SK-N-SH (cell line): ENCODE measurements around the gene MYL12A. TPM values are rescaled to one million over a fixed set of nuclear protein-coding genes. Genes with fewer than 3 reads are reported as not detected.

Experiments
- CTCF ChIA-PET: fragments of 300-600, 350-600 bp; formaldehyde crosslinking; extraction: SDS; loops from one replicate; lab custom pipeline; 2021; lab: Yijun Ruan, JAX
- POLR2A ChIA-PET: fragments of 350-600 bp; sonication (Branson Sonifier 250); formaldehyde crosslinking; extraction: SDS; loops from one replicate; lab custom pipeline; 2020; ENCODE audit warnings: antibody characterized with exemption, inconsistent platforms; lab: Yijun Ruan, JAX
- DNase-seq: peaks from one replicate; pipeline ENCODE4 v3.0.0; 2012
- H2AFZ ChIP-seq: fragments of 200-600 bp; sonication (generic); 2 replicates; pipeline ENCODE4 v1.8.1; 2016; ENCODE audit warnings: antibody characterized with exemption, mild to moderate bottlenecking, low read depth
- H3F3A ChIP-seq: fragments of 200-600 bp; sonication (generic); replicated peaks from 2 replicates; pipeline ENCODE3; 2016; ENCODE audit warnings: antibody characterized with exemption, mild to moderate bottlenecking; ENCODE audit not compliant: insufficient read depth
- H3K27ac ChIP-seq, 2 experiments: fragments of 200-500 bp in 1 of 2; fragments of 200-600 bp in 1 of 2; sonication (Bioruptor generic) in 1 of 2; sonication (generic), shearing (Covaris generic) in 1 of 2; 2 replicates each; pipeline versions ENCODE4 v1.5.1 to v1.6.1; 2014 to 2016; ENCODE audit warnings: low read depth in 2 of 2, inconsistent platforms in 1 of 2, low read length in 1 of 2, mild to moderate bottlenecking in 1 of 2, mixed read lengths in 1 of 2
- H3K27me3 ChIP-seq: fragments of 200-600 bp; sonication (generic), shearing (Covaris generic); 2 replicates; pipeline ENCODE4 v1.6.1; 2016; ENCODE audit warnings: mixed run types; ENCODE audit not compliant: insufficient read depth
- H3K36me3 ChIP-seq, 2 experiments: fragments of 200-500 bp in 1 of 2; fragments of 200-600 bp in 1 of 2; sonication (Bioruptor generic) in 1 of 2; sonication (generic) in 1 of 2; replicated peaks in 1 of 2; 2 replicates each; pipeline versions ENCODE3 to v1.5.1; 2014 to 2016; ENCODE audit warnings: low read length in 1 of 2, mild to moderate bottlenecking in 1 of 2; ENCODE audit not compliant: insufficient read depth in 2 of 2, control insufficient read depth in 1 of 2
- H3K4me1 ChIP-seq, 2 experiments: fragments of 200-500 bp in 1 of 2; fragments of 200-600 bp in 1 of 2; sonication (Bioruptor generic) in 1 of 2; sonication (generic), shearing (Covaris generic) in 1 of 2; 2 replicates each; pipeline versions ENCODE4 v1.5.1 to v1.6.1; 2014 to 2016; ENCODE audit warnings: low read depth in 1 of 2, low read length in 1 of 2, mixed run types in 1 of 2; ENCODE audit not compliant: insufficient read depth in 2 of 2, control insufficient read depth in 1 of 2
- H3K4me2 ChIP-seq: fragments of 200-600 bp; sonication (generic), shearing (Covaris generic); 2 replicates; pipeline ENCODE4 v1.6.1; 2017; ENCODE audit warnings: mixed run types
- H3K4me3 ChIP-seq, 2 experiments: fragments of 200-500 bp in 1 of 2; fragments of 200-600 bp in 1 of 2; sonication (Bioruptor generic) in 1 of 2; sonication (generic), shearing (Covaris generic) in 1 of 2; 2 replicates each; pipeline versions ENCODE4 v1.5.1 to v1.8.1; 2014 to 2016; ENCODE audit warnings: low read depth in 2 of 2, inconsistent platforms in 1 of 2, low read length in 1 of 2, mild to moderate bottlenecking in 1 of 2, mixed read lengths in 1 of 2, moderate library complexity in 1 of 2
- H3K79me2 ChIP-seq: fragments of 200-600 bp; sonication (generic); 2 replicates; pipeline ENCODE4 v1.8.1; 2017; ENCODE audit warnings: mild to moderate bottlenecking; ENCODE audit not compliant: insufficient read depth
- H3K9ac ChIP-seq: fragments of 200-600 bp; sonication (generic); 2 replicates; pipeline ENCODE4 v1.6.1; 2017; ENCODE audit warnings: mixed run types
- H3K9me2 ChIP-seq: fragments of 200-600 bp; sonication (generic); 2 replicates; pipeline ENCODE4 v1.6.1; 2017; ENCODE audit warnings: mixed run types
- H3K9me3 ChIP-seq: fragments of 200-600 bp; sonication (generic); 2 replicates; pipeline ENCODE4 v1.6.1; 2017; ENCODE audit warnings: mixed run types, mild to moderate bottlenecking, moderate library complexity
- H4K20me1 ChIP-seq: fragments of 200-600 bp; sonication (generic); 2 replicates; pipeline ENCODE4 v1.6.1; 2017; ENCODE audit warnings: mild to moderate bottlenecking, mixed run types; ENCODE audit not compliant: insufficient read depth
- CHD2 ChIP-seq: fragments of 150-350 bp; IDR thresholded peaks from 2 replicates; pipeline ENCODE4 v1.6.1; 2018; ENCODE audit warnings: low read length; ENCODE audit not compliant: partially characterized antibody
- EP300 ChIP-seq, 2 experiments: IDR thresholded peaks; 2 replicates each; pipeline versions ENCODE4 v1.4.0 to v1.6.1; 2012; ENCODE audit warnings: borderline replicate concordance in 1 of 2, low read depth in 1 of 2, low read length in 1 of 2
- FOSL2 ChIP-seq: IDR thresholded peaks from 2 replicates; pipeline ENCODE4 v1.4.0; 2012; ENCODE audit warnings: low read depth, mild to moderate bottlenecking, moderate library complexity, borderline replicate concordance
- GABPA ChIP-seq: IDR thresholded peaks from 2 replicates; pipeline ENCODE4 v1.4.0; 2012; ENCODE audit warnings: low read depth, mild to moderate bottlenecking
- GATA2 ChIP-seq: sonication (generic); formaldehyde crosslinking; IDR thresholded peaks from 2 replicates; pipeline ENCODE4 v1.5.0; 2020; ENCODE audit warnings: mild to moderate bottlenecking, missing genetic modification reagents
- JUND ChIP-seq: IDR thresholded peaks from 2 replicates; pipeline ENCODE4 v1.4.0; 2012
- MEF2A ChIP-seq: IDR thresholded peaks from 2 replicates; pipeline ENCODE4 v1.4.0; 2012; ENCODE audit warnings: low read depth, borderline replicate concordance
- NFIC ChIP-seq: IDR thresholded peaks from 2 replicates; pipeline ENCODE4 v1.4.0; 2012; ENCODE audit warnings: borderline replicate concordance
- NRF1 ChIP-seq: IDR thresholded peaks from 2 replicates; pipeline ENCODE4 v1.6.1; 2012; ENCODE audit warnings: low read depth, mild to moderate bottlenecking, low read length
- POLR2AphosphoS5 ChIP-seq: IDR thresholded peaks from 2 replicates; pipeline ENCODE4 v1.6.1; 2012; ENCODE audit warnings: low read depth, low read length
- RAD21 ChIP-seq: IDR thresholded peaks from 2 replicates; pipeline ENCODE4 v1.6.1; 2012; ENCODE audit warnings: mild to moderate bottlenecking, low read length
- RCOR1 ChIP-seq: fragments of 150-350 bp; IDR thresholded peaks from 2 replicates; pipeline ENCODE4 v1.6.1; 2017; ENCODE audit warnings: antibody characterized with exemption, low read length
- RFX5 ChIP-seq: IDR thresholded peaks from 2 replicates; pipeline ENCODE4 v1.6.1; 2012; ENCODE audit warnings: mild to moderate bottlenecking, improper control_type of control experiment, low read length
- RXRA ChIP-seq: IDR thresholded peaks from 2 replicates; pipeline ENCODE4 v1.4.0; 2012; ENCODE audit warnings: low read depth, mild to moderate bottlenecking, borderline replicate concordance
- SMC3 ChIP-seq: IDR thresholded peaks from 2 replicates; pipeline ENCODE4 v1.6.1; 2012; ENCODE audit warnings: low read depth, low read length, improper control_type of control experiment
- WGBS: methylation state at CpG from one replicate; pipeline ENCODE4 v1.1.6; 2017; ENCODE audit warnings: low lambda C conversion rate; 5-methylcytosine and 5-hydroxymethylcytosine counted together
- polyA plus RNA-seq, 3 experiments: library from polyadenylated mRNA; depleted of rRNA; stranded (reverse); fragments of >200 nt; gene quantifications; 2 replicates each; pipeline ENCODE4 v1.2.3, GENCODE V29; 2012
- TF ChIP-seq, protein P1 (sequence below): fragments of 150-350 bp; IDR thresholded peaks from 2 replicates; pipeline ENCODE4 v1.6.1; 2016; ENCODE audit warnings: mild to moderate bottlenecking, low read depth, low read length
- TF ChIP-seq, protein P2 (sequence below): IDR thresholded peaks from 2 replicates; pipeline ENCODE4; 2012
- TF ChIP-seq, protein P3 (sequence below): IDR thresholded peaks from 2 replicates; pipeline ENCODE4 v1.4.0; 2012; ENCODE audit warnings: low read depth
- TF ChIP-seq, protein P4 (sequence below): IDR thresholded peaks from 2 replicates; pipeline ENCODE4 v1.4.0; 2012; ENCODE audit warnings: low read depth, borderline replicate concordance
- TF ChIP-seq, protein P5 (sequence below): fragments of 200-600 bp; sonication (generic); IDR thresholded peaks from 2 replicates; pipeline ENCODE4 v1.6.1; 2017; ENCODE audit warnings: antibody characterized with exemption, mild to moderate bottlenecking, moderate library complexity
- TF ChIP-seq, protein P6 (sequence below): IDR thresholded peaks from 2 replicates; pipeline ENCODE4 v1.4.0; 2012; ENCODE audit warnings: low read depth, borderline replicate concordance

The MYL12A gene
- 448 and 565 TPM in 2 replicates for polyA plus RNA-seq (2012; rRNA removed)
- polyA plus RNA-seq (2012; cell fraction: cytosol; rRNA removed): 686 and 851 TPM in 2 replicates
- 145 and 283 TPM in 2 replicates for polyA plus RNA-seq (2012; cell fraction: nucleus; rRNA removed)

DNA sequence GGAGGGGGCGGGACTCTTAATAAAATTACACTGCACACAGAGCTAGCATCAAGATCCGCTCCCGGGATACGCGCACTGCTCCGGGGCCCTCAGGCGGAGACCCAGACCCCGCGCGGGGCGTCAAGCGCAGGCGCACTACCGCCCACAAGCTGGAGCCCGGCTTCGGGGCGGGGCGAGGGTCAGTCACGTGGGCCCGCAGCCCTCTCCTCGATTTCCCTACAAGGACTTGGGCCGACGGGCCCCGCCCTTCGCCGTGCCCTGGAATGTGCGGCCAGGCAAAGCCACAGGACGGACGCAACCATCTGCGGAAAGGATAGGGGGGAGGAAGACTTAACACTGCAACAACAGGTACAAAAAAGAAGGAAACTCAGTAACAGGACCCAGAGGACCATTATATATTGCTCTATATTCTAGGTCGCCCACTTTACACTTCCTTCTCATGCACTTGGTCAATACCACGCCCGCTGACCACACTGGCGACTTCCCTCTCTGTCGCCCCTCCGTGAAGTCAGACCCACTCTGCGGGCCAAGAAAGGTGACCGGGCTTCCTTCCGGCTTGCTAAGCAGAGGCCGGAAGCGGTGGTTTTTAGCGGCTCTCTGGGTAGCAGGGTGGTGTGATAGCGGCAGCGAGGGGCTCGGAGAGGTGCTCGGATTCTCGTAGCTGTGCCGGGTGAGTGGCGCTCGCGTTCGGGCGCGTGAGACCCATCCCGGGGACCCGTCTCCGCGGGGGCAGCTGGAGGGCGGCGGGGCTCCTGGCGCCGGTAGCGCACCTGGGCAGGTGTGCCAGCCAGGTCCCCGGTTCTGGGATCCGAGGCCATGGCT is at the start of gene MYL12A:
MYL12A (plus strand) TSS at position 562 of the 822 bp plus-strand sequence. CDS start 5,447 bp downstream, outside the sequence.
- ChIA-PET CTCF (interaction anchor here (1.0 to 3.4 kb wide), 13 partner anchors 14 to 470 kb away, joined by 3 to 38 read pairs (median 7); partner anchors contain the start of genes MYL12B and MYOM1), POLR2A (interaction anchor here (0.7 to 0.8 kb wide), 3 partner anchors 8 to 27 kb away, joined by 3 to 4 read pairs (median 3); partner anchors contain the start of genes MYL12B and MYOM1)
- peaks cover 59% of the 10 kb centered on the region for H3K79me2 ChIP-seq
- H3K27ac ChIP-seq: peak within 1 kb of the TSS; percentile 94 to 98
- peak within 1 kb of the TSS; percentile 86 for H2AFZ ChIP-seq
- peak; percentile 96 for DNase-seq
- H3K4me3 ChIP-seq: peak within 1 kb of the TSS; percentile 96 to 100
- peaks cover 10 to 21% of the 10 kb centered on the region in 2 experiments; a peak in 3 of 4 replicates for H3K4me1 ChIP-seq
- H3K9ac ChIP-seq: peak within 1 kb of the TSS; percentile 97
- peaks cover 16% of the 10 kb centered on the region for H4K20me1 ChIP-seq
- peaks cover 49% of the 10 kb centered on the region for H3F3A ChIP-seq
- no peaks in the 10 kb centered on the region for H3K9me3 ChIP-seq
- H3K36me3 ChIP-seq: peaks cover 7 to 14% of the 10 kb centered on the region in 2 experiments
- H3K9me2 ChIP-seq: no peaks in the 10 kb centered on the region
- no peaks in the 10 kb centered on the region for H3K27me3 ChIP-seq
- H3K4me2 ChIP-seq: peak within 1 kb of the TSS; percentile 83
- WGBS: under 1% methylated on average over 44 of the region's 65 CpGs
- TF ChIP-seq CHD2 (no peak), FOSL2 (no peak; the same call in 1 of the 2 replicates), NFIC (peak; percentile 92), GATA2 (CRISPR knock-in tag) (no peak), NRF1 (peak; percentile 73), RFX5 (no peak), GABPA (peak; percentile 82), RAD21 (no peak), RXRA (no peak; the same call in 1 of the 2 replicates), RCOR1 (no peak; the same call in 1 of the 2 replicates), EP300 (IDR thresholded peaks at IDR 0.05; ENCODE audit: borderline replicate concordance in 1 of 2, low read depth in 1 of 2, low read length in 1 of 2) (peak in 1 of 2 experiments; percentile 67; a peak in 1 of 4 replicates), SMC3 (no peak), JUND (peak; percentile 66), MEF2A (no peak), POLR2AphosphoS5 (peak; percentile 95)
- TF ChIP-seq, protein P1, sequence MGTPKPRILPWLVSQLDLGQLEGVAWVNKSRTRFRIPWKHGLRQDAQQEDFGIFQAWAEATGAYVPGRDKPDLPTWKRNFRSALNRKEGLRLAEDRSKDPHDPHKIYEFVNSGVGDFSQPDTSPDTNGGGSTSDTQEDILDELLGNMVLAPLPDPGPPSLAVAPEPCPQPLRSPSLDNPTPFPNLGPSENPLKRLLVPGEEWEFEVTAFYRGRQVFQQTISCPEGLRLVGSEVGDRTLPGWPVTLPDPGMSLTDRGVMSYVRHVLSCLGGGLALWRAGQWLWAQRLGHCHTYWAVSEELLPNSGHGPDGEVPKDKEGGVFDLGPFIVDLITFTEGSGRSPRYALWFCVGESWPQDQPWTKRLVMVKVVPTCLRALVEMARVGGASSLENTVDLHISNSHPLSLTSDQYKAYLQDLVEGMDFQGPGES: no peak
- TF ChIP-seq, protein P2, sequence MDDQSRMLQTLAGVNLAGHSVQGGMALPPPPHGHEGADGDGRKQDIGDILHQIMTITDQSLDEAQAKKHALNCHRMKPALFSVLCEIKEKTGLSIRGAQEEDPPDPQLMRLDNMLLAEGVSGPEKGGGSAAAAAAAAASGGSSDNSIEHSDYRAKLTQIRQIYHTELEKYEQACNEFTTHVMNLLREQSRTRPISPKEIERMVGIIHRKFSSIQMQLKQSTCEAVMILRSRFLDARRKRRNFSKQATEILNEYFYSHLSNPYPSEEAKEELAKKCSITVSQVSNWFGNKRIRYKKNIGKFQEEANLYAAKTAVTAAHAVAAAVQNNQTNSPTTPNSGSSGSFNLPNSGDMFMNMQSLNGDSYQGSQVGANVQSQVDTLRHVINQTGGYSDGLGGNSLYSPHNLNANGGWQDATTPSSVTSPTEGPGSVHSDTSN: 0 out of 2 replicates have a peak, but pooled peaks have one; percentile 7
- TF ChIP-seq, protein P3, sequence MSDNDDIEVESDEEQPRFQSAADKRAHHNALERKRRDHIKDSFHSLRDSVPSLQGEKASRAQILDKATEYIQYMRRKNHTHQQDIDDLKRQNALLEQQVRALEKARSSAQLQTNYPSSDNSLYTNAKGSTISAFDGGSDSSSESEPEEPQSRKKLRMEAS: peak; percentile 22; the same call in 1 of the 2 replicates
- TF ChIP-seq, protein P4, sequence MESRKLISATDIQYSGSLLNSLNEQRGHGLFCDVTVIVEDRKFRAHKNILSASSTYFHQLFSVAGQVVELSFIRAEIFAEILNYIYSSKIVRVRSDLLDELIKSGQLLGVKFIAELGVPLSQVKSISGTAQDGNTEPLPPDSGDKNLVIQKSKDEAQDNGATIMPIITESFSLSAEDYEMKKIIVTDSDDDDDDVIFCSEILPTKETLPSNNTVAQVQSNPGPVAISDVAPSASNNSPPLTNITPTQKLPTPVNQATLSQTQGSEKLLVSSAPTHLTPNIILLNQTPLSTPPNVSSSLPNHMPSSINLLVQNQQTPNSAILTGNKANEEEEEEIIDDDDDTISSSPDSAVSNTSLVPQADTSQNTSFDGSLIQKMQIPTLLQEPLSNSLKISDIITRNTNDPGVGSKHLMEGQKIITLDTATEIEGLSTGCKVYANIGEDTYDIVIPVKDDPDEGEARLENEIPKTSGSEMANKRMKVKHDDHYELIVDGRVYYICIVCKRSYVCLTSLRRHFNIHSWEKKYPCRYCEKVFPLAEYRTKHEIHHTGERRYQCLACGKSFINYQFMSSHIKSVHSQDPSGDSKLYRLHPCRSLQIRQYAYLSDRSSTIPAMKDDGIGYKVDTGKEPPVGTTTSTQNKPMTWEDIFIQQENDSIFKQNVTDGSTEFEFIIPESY: no peak
- TF ChIP-seq, protein P5, sequence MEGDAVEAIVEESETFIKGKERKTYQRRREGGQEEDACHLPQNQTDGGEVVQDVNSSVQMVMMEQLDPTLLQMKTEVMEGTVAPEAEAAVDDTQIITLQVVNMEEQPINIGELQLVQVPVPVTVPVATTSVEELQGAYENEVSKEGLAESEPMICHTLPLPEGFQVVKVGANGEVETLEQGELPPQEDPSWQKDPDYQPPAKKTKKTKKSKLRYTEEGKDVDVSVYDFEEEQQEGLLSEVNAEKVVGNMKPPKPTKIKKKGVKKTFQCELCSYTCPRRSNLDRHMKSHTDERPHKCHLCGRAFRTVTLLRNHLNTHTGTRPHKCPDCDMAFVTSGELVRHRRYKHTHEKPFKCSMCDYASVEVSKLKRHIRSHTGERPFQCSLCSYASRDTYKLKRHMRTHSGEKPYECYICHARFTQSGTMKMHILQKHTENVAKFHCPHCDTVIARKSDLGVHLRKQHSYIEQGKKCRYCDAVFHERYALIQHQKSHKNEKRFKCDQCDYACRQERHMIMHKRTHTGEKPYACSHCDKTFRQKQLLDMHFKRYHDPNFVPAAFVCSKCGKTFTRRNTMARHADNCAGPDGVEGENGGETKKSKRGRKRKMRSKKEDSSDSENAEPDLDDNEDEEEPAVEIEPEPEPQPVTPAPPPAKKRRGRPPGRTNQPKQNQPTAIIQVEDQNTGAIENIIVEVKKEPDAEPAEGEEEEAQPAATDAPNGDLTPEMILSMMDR: no peak
- TF ChIP-seq, protein P6, sequence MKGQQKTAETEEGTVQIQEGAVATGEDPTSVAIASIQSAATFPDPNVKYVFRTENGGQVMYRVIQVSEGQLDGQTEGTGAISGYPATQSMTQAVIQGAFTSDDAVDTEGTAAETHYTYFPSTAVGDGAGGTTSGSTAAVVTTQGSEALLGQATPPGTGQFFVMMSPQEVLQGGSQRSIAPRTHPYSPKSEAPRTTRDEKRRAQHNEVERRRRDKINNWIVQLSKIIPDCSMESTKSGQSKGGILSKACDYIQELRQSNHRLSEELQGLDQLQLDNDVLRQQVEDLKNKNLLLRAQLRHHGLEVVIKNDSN: peak; percentile 97
